CD4-positive, alpha-beta memory T cell (primary cell): Measurements from ENCODE around the gene KTN1. TPM values are rescaled to one million over a fixed set of nuclear protein-coding genes. Genes with fewer than 3 reads are reported as not detected.

Experiments used
- CTCF ChIA-PET: fragments of 350-600 bp; sonication (Branson Sonifier 250); formaldehyde crosslinking; loops from one replicate; lab custom pipeline; 2021; ENCODE audit warnings: inconsistent platforms; ENCODE audit not compliant: partially characterized antibody; lab: Charles Lee
- POLR2A ChIA-PET: fragments of 350-600 bp; sonication (Branson Sonifier 250); formaldehyde crosslinking; loops from one replicate; lab custom pipeline; 2021; ENCODE audit not compliant: partially characterized antibody; lab: Charles Lee
- DNase-seq, 5 donors: peaks; one replicate each; pipeline versions ENCODE4 v3.0.0 to v3.0.0-alpha.2; 2020 to 2022; ENCODE audit warnings: mixed read lengths in 1 of 5
- H3K27ac ChIP-seq: one replicate; pipeline ENCODE4 v1.7.0; 2013; ENCODE audit warnings: low read depth, low read length
- H3K27me3 ChIP-seq: 2 replicates; pipeline ENCODE4 v1.7.0; 2013; ENCODE audit warnings: mild to moderate bottlenecking, low read length, moderate library complexity; ENCODE audit not compliant: insufficient read depth
- H3K36me3 ChIP-seq: 2 replicates; pipeline ENCODE4 v1.7.0; 2013; ENCODE audit warnings: mild to moderate bottlenecking, low read length, moderate library complexity; ENCODE audit not compliant: insufficient read depth
- H3K4me1 ChIP-seq: 2 replicates; pipeline ENCODE4 v1.7.0; 2013; ENCODE audit warnings: mild to moderate bottlenecking, low read length, moderate library complexity; ENCODE audit not compliant: insufficient read depth
- H3K4me3 ChIP-seq, 2 donors: one replicate each; pipeline ENCODE4 v1.7.0; 2013; ENCODE audit warnings: low read length in 2 of 2, mild to moderate bottlenecking in 1 of 2
- H3K9me3 ChIP-seq, 2 donors: one replicate each; pipeline ENCODE4 v1.7.0; 2013; ENCODE audit warnings: low read length in 2 of 2, control low read depth in 1 of 2; ENCODE audit not compliant: control insufficient read depth in 1 of 2
- H3K27ac Mint-ChIP-seq, 7 donors: one replicate each; pipeline ENCODE4 v1.8.0; 2020 to 2021; ENCODE audit warnings: mixed read lengths in 7 of 7, mild to moderate bottlenecking in 6 of 7, inconsistent platforms in 3 of 7, moderate library complexity in 3 of 7
- H3K27me3 Mint-ChIP-seq, 2 donors: one replicate each; pipeline ENCODE4 v1.8.0; 2020 to 2021; ENCODE audit warnings: mixed read lengths in 2 of 2
- H3K36me3 Mint-ChIP-seq, 2 donors: one replicate each; pipeline ENCODE4 v1.8.0; 2020 to 2021; ENCODE audit warnings: mixed read lengths in 2 of 2, inconsistent platforms in 1 of 2, mild to moderate bottlenecking in 1 of 2
- H3K4me1 Mint-ChIP-seq, 4 donors: one replicate each; pipeline ENCODE4 v1.8.0; 2020 to 2021; ENCODE audit warnings: mixed read lengths in 4 of 4, mild to moderate bottlenecking in 1 of 4
- H3K4me3 Mint-ChIP-seq, 8 donors: one replicate each; pipeline ENCODE4 v1.8.0; 2020 to 2021; ENCODE audit warnings: mixed read lengths in 8 of 8, mild to moderate bottlenecking in 7 of 8, moderate library complexity in 6 of 8, inconsistent platforms in 3 of 8
- H3K9me3 Mint-ChIP-seq, 8 donors: one replicate each; pipeline ENCODE4 v1.8.0; 2020 to 2021; ENCODE audit warnings: mixed read lengths in 8 of 8, mild to moderate bottlenecking in 5 of 8, inconsistent platforms in 3 of 8, moderate library complexity in 1 of 8
- intact Hi-C: fragments of 100-400 bp; cut with micrococcal nuclease; formaldehyde crosslinking; loops from one replicate; pipeline ENCODE4 v1.15.1; 2023
- polyA plus RNA-seq, 2 donors: library from polyadenylated mRNA; unstranded; fragments of 300-500 nt; fragmentation: Illumina TruSeq; gene quantifications; one replicate each; pipeline ENCODE4 v1.2.3, GENCODE V29; 2021
- total RNA-seq, 2 experiments: library from RNA; stranded (reverse); gene quantifications; one replicate each; pipeline ENCODE4 v1.2.3, GENCODE V29; 2021

Gene KTN1
- total and polyA plus RNA-seq, 4 experiments from 2014 or later, result 15.7 to 133 (median 93.7) TPM

- POLR2A ChIA-PET, result no interaction called here
- H3K4me3 Mint-ChIP-seq, result no peak overlapping the region
- H3K36me3 Mint-ChIP-seq, result peaks cover 54 to 62% of the 10 kb centered on the region in 2 donors
- H3K4me3 ChIP-seq, result no peak overlapping the region
- no peaks in the 10 kb centered on the region for H3K9me3 ChIP-seq
- H3K36me3 ChIP-seq, result peaks cover 40% of the 10 kb centered on the region
- no peaks in the 10 kb centered on the region for H3K27me3 Mint-ChIP-seq
- intact Hi-C loops, result loop anchor here (10.0 kb wide), 1 partner anchor 431 kb away; no protein-coding TSS in a partner anchor
- H3K4me1 Mint-ChIP-seq, result peaks cover 0 to 7% (median 2%) of the 10 kb centered on the region in 4 donors
- H3K27me3 ChIP-seq, result no peaks in the 10 kb centered on the region
- CTCF ChIA-PET, result no interaction called here
- H3K4me1 ChIP-seq, result no peaks in the 10 kb centered on the region
- peak overlapping the region in 5 of 7 donors; percentile 19 to 76 (median 70) for H3K27ac Mint-ChIP-seq
- H3K27ac ChIP-seq, result no peak overlapping the region
- H3K9me3 Mint-ChIP-seq, result no peaks in the 10 kb centered on the region
- no peak for DNase-seq
These were observed 66.1 kb downstream of the KTN1 start for GRCh38 chr14:55645845-55646832.

GRCh38 chr14:55650992-55651391, 71.0 kb downstream of the KTN1 start:
- H3K4me1 Mint-ChIP-seq, result peaks cover 0 to 4% (median under 1%) of the 10 kb centered on the region in 4 donors
- no peaks in the 10 kb centered on the region for H3K9me3 Mint-ChIP-seq
- DNase-seq, result no peak
- H3K4me3 ChIP-seq, result no peak overlapping the region
- ChIA-PET CTCF (no interaction called here), POLR2A (no interaction called here)
- H3K27ac ChIP-seq, result no peak overlapping the region
- no peaks in the 10 kb centered on the region for H3K4me1 ChIP-seq
- peaks cover 53 to 64% of the 10 kb centered on the region in 2 donors for H3K36me3 Mint-ChIP-seq
- peaks cover 28% of the 10 kb centered on the region for H3K36me3 ChIP-seq
- no peaks in the 10 kb centered on the region for H3K9me3 ChIP-seq
- no peak overlapping the region for H3K4me3 Mint-ChIP-seq
- H3K27me3 Mint-ChIP-seq, result no peaks in the 10 kb centered on the region
- H3K27ac Mint-ChIP-seq, result no peak overlapping the region
- H3K27me3 ChIP-seq, result no peaks in the 10 kb centered on the region
- intact Hi-C loops, result no loop called here

- POLR2A ChIA-PET, result no interaction called here
- CTCF ChIA-PET, result no interaction called here
- H3K9me3 ChIP-seq, result no peaks in the 10 kb centered on the region
- no peak overlapping the region for H3K4me3 ChIP-seq
- H3K36me3 ChIP-seq, result peaks cover 17% of the 10 kb centered on the region
- H3K4me1 ChIP-seq, result no peaks in the 10 kb centered on the region
- no peak overlapping the region for H3K27ac Mint-ChIP-seq
- no peaks in the 10 kb centered on the region for H3K27me3 Mint-ChIP-seq
- intact Hi-C loops, result no loop called here
- H3K4me3 Mint-ChIP-seq, result no peak overlapping the region
- no peaks in the 10 kb centered on the region for H3K9me3 Mint-ChIP-seq
- no peak for DNase-seq
- peaks cover 47 to 73% of the 10 kb centered on the region in 2 donors for H3K36me3 Mint-ChIP-seq
- peaks cover 0 to 4% (median 0%) of the 10 kb centered on the region in 4 donors for H3K4me1 Mint-ChIP-seq
- no peaks in the 10 kb centered on the region for H3K27me3 ChIP-seq
- H3K27ac ChIP-seq, result no peak overlapping the region
These were observed 74.2 kb downstream of the KTN1 start for GRCh38 chr14:55654243-55654642.

GRCh38 chr14:55661029-55661428, 81.0 kb downstream of the KTN1 start:
- no peaks in the 10 kb centered on the region for H3K27me3 Mint-ChIP-seq
- POLR2A ChIA-PET, result interaction anchor here (0.6 kb wide), 1 partner anchor 80 kb away, joined by 3 read pairs; no protein-coding TSS in a partner anchor

GRCh38 chr14:55662752-55663151, 82.7 kb downstream of the KTN1 start:
- peaks cover 60 to 71% of the 10 kb centered on the region in 2 donors for H3K36me3 Mint-ChIP-seq
- H3K27ac Mint-ChIP-seq, result peak overlapping the region in 1 of 7 donors; percentile 27
- H3K9me3 Mint-ChIP-seq, result no peaks in the 10 kb centered on the region
- CTCF ChIA-PET, result no interaction called here
- H3K9me3 ChIP-seq, result no peaks in the 10 kb centered on the region
- no peak for DNase-seq
- H3K4me3 ChIP-seq, result no peak overlapping the region
- H3K27ac ChIP-seq, result no peak overlapping the region
- H3K4me1 Mint-ChIP-seq, result peaks cover 14 to 27% (median 23%) of the 10 kb centered on the region in 4 donors
- H3K4me1 ChIP-seq, result peaks cover 10% of the 10 kb centered on the region
- H3K36me3 ChIP-seq, result peaks cover 10% of the 10 kb centered on the region
- H3K27me3 Mint-ChIP-seq, result no peaks in the 10 kb centered on the region
- no peak overlapping the region for H3K4me3 Mint-ChIP-seq
- intact Hi-C loops, result loop anchor here (5.0 kb wide), 1 partner anchor 80 kb away; the partner anchor contains the start of gene KTN1
- H3K27me3 ChIP-seq, result no peaks in the 10 kb centered on the region
- POLR2A ChIA-PET, result no interaction called here

More at GRCh38 chr14:55661029-55661428, 81.0 kb downstream of the KTN1 start:
- H3K9me3 ChIP-seq, result no peaks in the 10 kb centered on the region
- peaks cover 10% of the 10 kb centered on the region for H3K36me3 ChIP-seq
- H3K4me1 Mint-ChIP-seq, result peaks cover 14 to 27% (median 23%) of the 10 kb centered on the region in 4 donors
- no peak overlapping the region for H3K4me3 ChIP-seq
- H3K27ac Mint-ChIP-seq, result no peak overlapping the region
- intact Hi-C loops, result loop anchor here (5.0 kb wide), 1 partner anchor 79 kb away; the partner anchor contains the start of gene KTN1
- peaks cover 58 to 78% of the 10 kb centered on the region in 2 donors for H3K36me3 Mint-ChIP-seq
- H3K27ac ChIP-seq, result no peak overlapping the region
- DNase-seq, result no peak
- H3K4me1 ChIP-seq, result peaks cover 10% of the 10 kb centered on the region
- no peaks in the 10 kb centered on the region for H3K9me3 Mint-ChIP-seq
- H3K4me3 Mint-ChIP-seq, result no peak overlapping the region
- H3K27me3 ChIP-seq, result no peaks in the 10 kb centered on the region
- CTCF ChIA-PET, result interaction anchor here (1.0 to 1.9 kb wide), 4 partner anchors 12 to 813 kb away, joined by 3 to 8 read pairs (median 4); no protein-coding TSS in a partner anchor

- Histone ChIP-seq H3K4me3 (no peak overlapping the region), H3K4me1 (peaks cover 10% of the 10 kb centered on the region), H3K27me3 (no peaks in the 10 kb centered on the region), H3K9me3 (no peaks in the 10 kb centered on the region), H3K27ac (no peak overlapping the region), H3K36me3 (peaks cover 10% of the 10 kb centered on the region)
- intact Hi-C loops, result no loop called here
- Mint-ChIP-seq H3K9me3 (no peaks in the 10 kb centered on the region), H3K4me3 (no peak overlapping the region), H3K27me3 (no peaks in the 10 kb centered on the region), H3K36me3 (peaks cover 60 to 63% of the 10 kb centered on the region in 2 donors), H3K4me1 (peaks cover 12 to 27% (median 22%) of the 10 kb centered on the region in 4 donors), H3K27ac (peak overlapping the region in 4 of 7 donors; percentile 14 to 48 (median 30))
- ChIA-PET CTCF (interaction anchor here (0.6 to 1.1 kb wide), 2 partner anchors 203 to 219 kb away, joined by 3 read pairs; no protein-coding TSS in a partner anchor), POLR2A (no interaction called here)
- no peak for DNase-seq
These were observed 85.2 kb downstream of the KTN1 start for GRCh38 chr14:55665067-55665675.

GRCh38 chr14:55667801-55668200, 87.8 kb downstream of the KTN1 start:
- DNase-seq, result no peak
- peaks cover 62 to 68% of the 10 kb centered on the region in 2 donors for H3K36me3 Mint-ChIP-seq
- ChIA-PET POLR2A (no interaction called here), CTCF (no interaction called here)
- Histone ChIP-seq H3K36me3 (peaks cover 27% of the 10 kb centered on the region), H3K4me3 (no peak overlapping the region), H3K27me3 (no peaks in the 10 kb centered on the region), H3K9me3 (no peaks in the 10 kb centered on the region), H3K4me1 (peaks cover 10% of the 10 kb centered on the region), H3K27ac (no peak overlapping the region)
- H3K27me3 Mint-ChIP-seq, result no peaks in the 10 kb centered on the region
- peak overlapping the region in 1 of 7 donors; percentile 46 for H3K27ac Mint-ChIP-seq
- H3K4me1 Mint-ChIP-seq, result peaks cover 12 to 27% (median 20%) of the 10 kb centered on the region in 4 donors
- no peaks in the 10 kb centered on the region for H3K9me3 Mint-ChIP-seq
- no peak overlapping the region for H3K4me3 Mint-ChIP-seq
- intact Hi-C loops, result no loop called here
